SK-N-MC (cell line): ENCODE results near the gene ST6GALNAC6.

ENCODE experiments used
- EZH2 ChIP-seq: fragments of 200-600 bp; sonication (generic); IDR thresholded peaks from one replicate; pipeline ENCODE4 v1.6.1; 2017; ENCODE audit warnings: antibody characterized with exemption
- FOXP2 ChIP-seq: optimal IDR thresholded peaks from 2 replicates; pipeline ENCODE3; 2011; ENCODE audit warnings: mild to moderate bottlenecking, moderate library complexity; ENCODE audit not compliant: insufficient read depth; ENCODE audit errors: extremely low read length, control extremely low read depth
- POLR2AphosphoS5 ChIP-seq: IDR thresholded peaks from 2 replicates; pipeline ENCODE4 v1.6.1; 2012; ENCODE audit warnings: mild to moderate bottlenecking, low read depth, low read length, borderline replicate concordance

DNA sequence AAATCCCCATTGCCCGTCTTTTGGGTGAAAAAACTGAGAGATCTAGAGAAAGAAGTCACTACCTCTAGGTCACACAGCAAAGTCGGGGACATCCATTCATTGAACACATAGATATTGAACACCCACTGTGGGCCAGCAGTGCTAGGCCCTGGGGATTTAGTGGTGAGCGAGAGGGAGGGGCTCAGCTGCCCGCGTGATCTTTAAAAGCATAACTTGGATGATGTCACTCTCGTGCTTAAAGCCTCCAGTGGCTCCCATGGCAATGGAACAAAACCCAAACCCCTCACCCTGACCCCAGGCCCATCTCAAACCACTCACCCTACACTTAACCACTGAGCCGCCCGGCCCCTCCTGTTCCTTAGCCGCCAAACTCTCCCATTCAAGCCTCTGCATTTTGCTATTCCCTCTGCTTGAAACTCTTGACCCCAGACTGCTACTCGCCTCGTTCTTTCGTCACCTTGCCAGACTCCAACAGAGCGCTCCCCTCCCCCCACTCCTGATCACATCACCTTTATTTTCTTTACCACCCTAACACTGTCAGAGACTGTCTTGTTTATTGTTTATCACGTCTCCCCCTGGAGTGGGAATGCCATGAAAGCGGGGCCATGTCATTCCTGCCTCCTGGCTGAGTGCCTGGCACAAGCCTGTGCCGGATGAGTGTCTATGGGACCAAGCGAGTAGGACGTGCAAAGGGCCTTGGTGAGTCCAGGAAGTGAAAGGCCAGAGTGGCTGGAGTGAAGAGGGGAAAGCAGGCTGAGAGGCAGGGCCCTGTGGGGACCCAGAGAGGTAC is 31.9 kb upstream of the ST6GALNAC6 start:
- TF ChIP-seq EZH2: no peak
- TF ChIP-seq POLR2AphosphoS5: no peak
- TF ChIP-seq FOXP2: no peak
